K562 (cell line): ENCODE results near the gene INTS2.

ENCODE experiments used
- POLR2A ChIP-seq: fragments of 450-650 bp; conservative IDR thresholded peaks from 2 replicates; pipeline ENCODE4 v1.6.1; 2016
- ZBTB7A ChIP-seq: IDR thresholded peaks from 2 replicates; pipeline ENCODE4 v1.6.1; 2011; ENCODE audit warnings: low read depth, mild to moderate bottlenecking, low read length, moderate library complexity, borderline replicate concordance; ENCODE audit not compliant: control insufficient read depth

DNA sequence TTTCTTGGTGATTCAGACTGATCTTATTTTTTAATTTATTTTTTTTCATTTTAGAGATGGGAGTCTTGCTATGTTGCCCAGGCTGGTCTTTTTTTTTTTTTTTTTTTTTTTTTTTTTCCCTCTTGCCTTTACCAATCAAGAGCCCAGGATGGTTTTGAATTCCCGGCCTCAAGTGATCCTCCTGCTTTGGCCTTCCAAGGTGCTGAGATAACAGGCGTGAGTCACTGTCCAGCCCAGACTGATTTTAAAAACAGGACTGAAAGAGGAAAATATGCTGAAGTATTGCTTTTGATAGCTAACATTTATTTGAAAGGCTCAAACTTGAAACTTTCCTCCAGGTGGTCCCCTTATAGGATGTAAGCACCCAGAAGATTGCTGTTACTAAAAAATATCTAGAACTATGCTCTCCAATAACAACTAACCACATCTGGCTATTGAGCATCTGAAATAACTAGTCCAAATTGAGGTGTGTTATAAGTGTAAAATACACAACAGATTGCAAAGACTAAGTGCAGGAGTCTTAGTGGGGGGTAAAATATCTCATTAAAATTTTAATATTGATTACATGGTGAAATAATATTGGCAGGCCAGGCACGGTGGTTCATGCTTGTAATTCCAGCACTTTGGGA lies 48.7 kb downstream of the INTS2 start:
- TF ChIP-seq POLR2A (no peak), ZBTB7A (no peak)
